NCI-H2196 (cell line): ENCODE measurements around the gene B4GAT1.
"Not testable (repeated sequence)": the region's sequence is repeated elsewhere in the genome, so short reads cannot be mapped to it uniquely, and the experiment has no call there.

Source experiments
- DNase-seq: peaks from one replicate; lab custom pipeline; 2025; ENCODE audit not compliant: unreplicated experiment; lab: John Stamatoyannopoulos, UW

The B4GAT1 gene

DNA sequence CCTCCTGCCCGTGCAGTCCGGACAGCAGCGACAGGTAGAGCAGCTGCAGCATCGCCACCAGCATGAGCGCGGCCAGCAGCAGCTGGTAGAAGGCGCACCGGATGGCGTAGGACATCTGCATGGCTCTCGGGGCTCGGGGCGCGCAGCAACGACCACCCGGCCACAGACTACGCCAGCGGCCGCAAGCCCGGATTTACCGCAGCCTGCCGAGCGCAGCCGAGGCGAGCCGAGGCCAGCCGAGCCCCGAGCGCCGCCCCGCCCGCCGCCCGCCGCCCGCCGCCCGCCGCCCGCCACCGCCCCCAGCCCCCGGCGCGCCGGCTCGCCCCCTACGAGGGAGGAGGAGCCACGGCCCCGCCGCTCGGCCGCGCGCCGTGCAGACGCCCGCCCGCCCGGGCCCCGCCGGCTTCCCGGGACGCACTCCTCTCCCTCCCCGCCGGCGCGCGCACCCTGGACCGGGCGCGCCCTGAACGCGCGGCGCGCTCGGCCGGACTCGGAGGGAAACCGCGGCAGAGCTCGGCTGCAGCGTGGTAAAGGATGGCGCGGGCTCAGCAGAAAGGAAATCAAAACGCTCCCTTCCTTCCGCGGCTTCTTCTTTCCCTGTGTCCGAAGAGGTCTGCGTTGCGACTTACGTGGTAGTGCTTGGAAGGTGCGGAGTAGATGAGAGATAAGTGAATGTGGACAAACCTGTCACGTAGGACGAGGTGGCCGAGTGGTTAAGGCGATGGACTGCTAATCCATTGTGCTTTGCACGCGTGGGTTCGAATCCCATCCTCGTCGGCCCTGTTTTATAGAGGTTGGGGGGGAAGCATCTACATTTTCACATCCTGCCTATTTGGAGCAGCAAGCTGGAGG is at the start of gene B4GAT1:
B4GAT1 (minus strand) TSS at position 205 of the 852 bp plus-strand sequence; CDS start at position 121, 84 bp downstream.
- peak; percentile 83 for DNase-seq

- DNase-seq: no peak
Observed at GRCh38 chr11:66393954-66394353, 46.5 kb upstream of the B4GAT1 start.

GRCh38 chr11:66391322-66391721 is 43.9 kb upstream of the B4GAT1 start:
- no peak for DNase-seq

DNA sequence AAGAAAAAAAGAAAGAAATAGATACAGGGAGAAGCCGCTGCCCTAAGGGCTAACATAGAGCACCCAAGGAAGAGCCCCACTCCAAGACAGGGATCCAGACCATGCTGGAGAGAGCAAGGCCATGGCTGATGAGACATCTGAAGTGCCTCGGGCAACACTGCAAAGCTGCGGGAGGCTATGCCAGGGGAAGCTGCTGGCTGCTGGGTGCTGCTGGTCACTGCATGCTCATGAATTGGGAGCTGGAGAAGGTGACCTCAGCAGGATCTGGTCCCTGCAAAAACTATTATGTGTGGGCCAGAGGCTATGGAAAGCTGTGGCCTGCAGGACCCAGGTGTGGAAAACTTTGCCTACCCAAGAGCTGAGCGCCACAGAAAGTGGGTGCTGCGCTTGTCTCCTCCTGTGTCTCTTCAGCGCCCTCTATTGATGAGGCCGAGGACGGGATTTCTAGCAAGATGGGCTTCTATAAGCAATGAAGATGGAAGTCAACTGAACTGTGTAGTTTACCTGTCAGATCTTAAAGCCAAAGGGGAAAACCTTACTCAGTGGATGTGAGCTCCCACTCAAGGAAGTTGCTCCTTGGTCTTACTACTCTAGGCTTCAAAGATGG is 41.5 kb upstream of the B4GAT1 start:
- peak; percentile 80 for DNase-seq

- peak; percentile 91 for DNase-seq
Observed at GRCh38 chr11:66386171-66387069, 39.0 kb upstream of the B4GAT1 start.

DNA sequence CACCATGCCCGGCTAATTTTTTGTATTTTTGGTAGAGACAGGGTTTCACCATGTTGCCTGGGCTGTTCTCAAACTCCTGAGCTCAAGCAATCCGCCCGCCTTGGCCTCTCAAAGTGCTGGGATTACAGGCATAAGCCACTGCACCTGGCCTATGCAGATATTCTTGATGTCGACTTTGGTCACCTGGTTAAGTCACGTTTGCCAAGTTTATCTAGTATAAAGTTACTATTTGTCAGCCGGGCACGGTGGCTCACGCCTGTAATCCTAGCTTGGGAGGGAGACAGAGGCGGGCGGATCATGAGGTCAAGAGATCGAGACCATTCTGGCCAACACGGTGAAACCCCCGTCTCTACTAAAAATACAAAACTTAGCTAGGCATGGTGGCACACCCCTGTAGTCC is 36.9 kb upstream of the B4GAT1 start:
- DNase-seq: peak; percentile 64

- DNase-seq: not testable (repeated sequence)
Observed at GRCh38 chr11:66380264-66380663, 32.8 kb upstream of the B4GAT1 start.

DNA sequence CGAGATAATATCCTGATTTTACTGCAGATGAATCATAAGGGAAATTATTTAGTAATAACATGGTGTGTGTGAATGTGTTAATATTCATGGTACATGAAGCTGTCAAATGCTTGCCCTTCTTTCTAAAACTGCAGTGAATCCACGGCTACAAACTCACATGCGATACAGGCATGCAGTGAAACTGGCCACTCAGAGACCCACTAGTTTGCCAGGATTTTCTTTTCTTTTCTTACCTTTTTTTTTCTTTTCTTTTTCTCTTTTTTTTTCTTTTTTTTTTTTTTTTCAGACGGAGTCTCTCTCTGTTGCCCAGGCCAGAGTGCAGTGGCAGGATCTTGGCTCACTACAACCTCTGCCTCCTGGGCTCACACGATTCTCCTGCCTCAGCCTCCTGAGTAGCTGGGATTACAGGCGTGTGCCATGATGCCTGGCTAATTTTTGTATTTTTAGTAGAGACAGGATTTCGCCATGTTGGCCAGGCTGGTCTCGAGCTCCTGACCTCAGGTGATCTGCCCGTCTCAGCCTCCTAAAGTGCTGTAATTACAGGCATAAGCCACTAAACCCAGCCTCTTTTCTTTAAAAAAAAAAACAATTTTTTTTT is 26.4 kb upstream of the B4GAT1 start:
- DNase-seq: not testable (repeated sequence)

- DNase-seq: peak; percentile 17
Observed at GRCh38 chr11:66373265-66373664, 25.8 kb upstream of the B4GAT1 start.

DNA sequence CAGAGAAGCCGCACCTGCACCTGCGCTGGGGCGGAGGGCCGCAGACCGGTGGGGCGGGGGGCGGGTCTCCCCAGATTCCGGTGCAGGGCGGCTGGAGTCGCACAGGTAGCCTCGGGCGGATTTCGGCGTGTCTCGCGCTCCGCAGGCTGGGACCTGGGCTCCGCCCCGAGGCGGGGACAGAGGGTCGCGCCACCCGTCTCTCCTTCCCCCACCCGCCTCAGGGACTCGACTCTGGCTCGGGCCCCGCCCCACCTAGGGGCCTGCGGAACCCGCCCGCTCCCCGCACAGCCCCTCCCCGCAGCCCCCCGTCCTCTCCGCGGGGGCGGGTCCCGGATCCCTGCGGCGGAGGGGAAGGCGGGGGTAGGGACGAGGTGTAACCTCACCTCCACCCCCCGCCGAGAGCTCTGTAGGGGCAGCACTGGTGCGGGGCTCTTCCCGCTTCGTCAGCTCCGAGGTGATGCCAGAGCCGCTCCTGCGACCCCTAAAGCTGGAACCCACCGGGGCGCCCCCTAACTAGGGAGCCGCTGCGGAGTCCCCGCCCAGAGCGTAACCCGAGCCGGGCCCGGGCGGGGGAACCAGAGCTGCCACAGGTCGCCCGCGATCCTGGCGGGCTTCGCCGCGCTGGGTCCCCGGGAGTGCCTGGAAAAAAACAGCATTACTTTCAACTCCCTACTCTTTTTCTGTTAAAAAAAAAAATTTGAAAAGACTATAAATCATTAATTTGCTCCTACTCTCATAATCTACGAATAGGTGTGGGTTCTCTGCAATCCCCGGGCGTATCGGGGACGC is 24.4 kb upstream of the B4GAT1 start, which contains the start of gene SLC29A2:
SLC29A2 (minus strand) TSS at position 134 of the 789 bp plus-strand sequence. CDS start 169 bp downstream, outside the sequence.
- peak; percentile 95 for DNase-seq

DNA sequence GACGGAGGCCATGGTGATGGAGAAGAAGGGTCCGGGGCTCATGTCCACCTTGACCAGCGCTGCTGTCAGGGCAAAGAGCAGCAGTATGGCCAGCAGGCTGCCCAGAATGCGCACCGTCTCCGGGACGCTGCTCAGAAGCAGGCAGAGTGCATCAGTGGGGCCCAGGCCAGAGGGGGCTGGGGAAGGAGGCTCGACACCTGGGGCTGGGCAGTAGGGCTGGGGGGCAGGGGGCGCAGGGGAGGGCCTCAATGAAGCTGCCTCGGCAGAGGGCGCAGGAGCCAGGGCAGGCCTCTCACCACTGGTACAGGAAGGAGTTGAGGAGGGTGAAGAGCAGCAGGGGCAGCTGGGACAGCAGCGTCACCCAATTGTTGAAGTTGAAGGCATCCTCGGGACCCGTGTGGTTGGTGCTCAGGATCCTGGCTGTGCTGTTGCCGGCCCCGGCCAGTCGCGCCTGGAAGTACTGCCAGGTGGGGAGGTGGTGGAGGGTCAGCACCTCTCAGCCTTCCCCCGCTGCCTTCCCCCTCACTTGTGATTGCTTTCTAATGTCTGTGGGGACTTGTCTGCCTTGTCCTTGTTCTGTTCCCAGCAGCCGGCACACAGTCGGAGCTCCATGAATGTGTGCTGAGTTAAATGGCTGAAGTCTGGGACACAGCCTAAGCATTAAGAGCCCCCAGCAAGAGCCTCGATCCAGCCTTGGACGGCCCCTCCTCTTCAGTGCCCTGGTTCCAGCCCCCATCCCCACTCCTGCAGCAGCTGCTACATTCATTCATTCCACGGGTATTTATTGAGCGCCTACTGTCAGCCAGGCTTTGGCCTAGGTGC is 21.9 kb upstream of the B4GAT1 start:
- no peak for DNase-seq

- no peak for DNase-seq
Observed at GRCh38 chr11:66368484-66368883, 21.1 kb upstream of the B4GAT1 start.

DNA sequence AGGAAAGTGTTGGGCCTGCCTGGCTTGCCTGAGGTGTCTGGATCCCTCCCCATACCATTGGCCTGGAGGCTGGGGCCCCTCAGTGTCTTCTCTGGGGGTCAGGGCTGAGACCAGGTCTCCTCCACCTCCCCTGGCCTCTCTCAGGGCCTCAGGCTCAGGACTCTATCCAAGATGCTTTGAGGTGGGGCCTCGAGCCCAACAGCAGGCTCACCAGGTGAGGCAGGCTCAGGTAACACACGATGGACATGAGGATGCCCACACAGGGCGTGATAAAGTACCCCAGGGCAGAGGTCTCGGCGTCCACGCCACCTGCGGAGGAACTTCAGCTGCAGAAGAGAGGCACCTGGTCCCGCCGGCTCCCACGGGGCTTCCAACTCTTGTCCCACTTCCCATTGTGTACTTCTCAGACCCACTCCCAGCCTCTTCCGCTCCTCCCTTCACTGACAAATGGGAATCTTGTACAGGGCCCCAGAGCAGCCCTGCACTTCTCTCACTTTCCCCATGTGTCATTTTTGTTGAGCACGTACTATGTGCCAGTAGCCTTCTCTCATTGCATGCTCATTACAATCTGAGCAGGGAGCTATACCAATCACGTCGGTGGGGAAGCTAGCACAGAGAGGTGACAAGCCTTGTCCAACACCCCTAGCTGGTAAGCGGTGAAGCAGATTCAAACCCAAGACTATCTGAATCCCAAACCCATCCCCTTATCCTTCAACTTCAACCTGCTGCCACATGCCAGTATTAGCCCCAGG is 20.3 kb upstream of the B4GAT1 start:
- no peak for DNase-seq

DNA sequence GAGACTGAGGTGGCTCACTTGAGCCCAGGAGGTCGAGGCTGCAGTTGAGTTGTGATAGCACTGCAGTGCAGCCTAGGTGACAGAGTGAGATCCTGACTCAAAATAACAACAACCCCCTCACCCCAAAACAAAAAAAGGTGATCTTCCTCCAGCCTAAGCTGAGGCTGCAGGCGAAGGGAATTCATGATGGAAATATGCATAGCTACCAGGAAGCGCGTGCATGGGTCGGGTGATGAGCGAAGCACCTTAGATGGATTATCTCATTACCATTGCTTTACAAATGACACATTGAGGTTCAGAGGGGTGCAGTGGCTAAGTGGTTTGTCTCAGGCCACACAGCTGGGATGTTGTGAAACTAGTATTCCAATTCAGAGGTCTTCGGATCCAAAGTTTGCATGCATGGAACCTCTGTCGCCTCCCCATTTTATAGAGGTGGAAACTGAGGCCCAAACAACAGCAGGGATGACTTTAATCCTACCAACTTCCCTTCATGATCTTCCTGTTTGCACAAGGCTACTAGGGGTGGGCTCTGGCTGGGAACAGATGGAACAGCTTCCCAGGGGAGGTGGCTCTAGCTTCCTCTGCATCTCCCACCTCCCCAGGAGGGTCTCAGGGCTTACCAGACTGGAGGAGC is 19.5 kb upstream of the B4GAT1 start:
- no peak for DNase-seq

DNA sequence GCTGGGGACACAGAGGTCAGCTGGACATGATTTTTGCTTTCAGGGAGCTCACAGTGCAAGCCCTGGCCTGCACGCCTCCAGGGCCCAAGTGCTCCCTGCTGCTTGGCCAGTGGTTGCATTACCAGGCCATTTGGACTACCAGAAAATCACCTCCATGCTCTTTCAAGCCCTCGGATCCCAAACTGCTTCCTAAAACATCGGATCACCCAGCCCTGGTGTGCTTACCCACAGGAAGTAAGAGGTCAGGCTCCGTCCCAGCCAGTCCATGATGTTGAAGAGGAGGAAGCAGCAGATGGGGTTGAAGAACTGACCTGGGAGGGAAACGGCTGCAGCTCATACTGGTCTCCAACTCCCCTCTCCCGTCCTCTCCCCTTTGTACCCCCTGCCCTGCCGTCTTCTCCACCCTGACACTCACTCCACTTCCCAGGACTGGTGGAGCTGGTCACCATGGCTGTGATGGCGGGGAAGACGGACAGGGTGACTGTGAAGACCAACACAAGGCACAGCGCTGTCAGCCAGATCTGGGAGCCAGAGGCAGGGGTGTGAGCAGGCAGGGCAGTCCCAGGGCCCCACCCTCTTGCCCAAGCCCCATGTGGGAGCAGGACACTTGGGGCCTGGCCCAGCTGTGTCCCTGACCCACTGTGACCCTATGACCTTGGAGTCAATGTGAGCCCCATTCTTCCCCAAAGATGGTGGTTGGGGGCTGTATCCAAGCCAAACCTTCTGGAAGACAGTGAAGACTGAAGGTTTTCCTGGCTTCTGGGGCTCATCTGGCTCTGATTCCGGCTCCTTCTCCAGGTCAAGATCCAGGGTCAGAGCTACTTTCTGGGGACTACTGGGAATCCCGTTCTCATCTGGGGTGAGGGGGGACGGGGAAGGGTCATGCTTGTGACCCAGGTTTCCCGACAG is 18.5 kb upstream of the B4GAT1 start:
- DNase-seq: no peak

DNA sequence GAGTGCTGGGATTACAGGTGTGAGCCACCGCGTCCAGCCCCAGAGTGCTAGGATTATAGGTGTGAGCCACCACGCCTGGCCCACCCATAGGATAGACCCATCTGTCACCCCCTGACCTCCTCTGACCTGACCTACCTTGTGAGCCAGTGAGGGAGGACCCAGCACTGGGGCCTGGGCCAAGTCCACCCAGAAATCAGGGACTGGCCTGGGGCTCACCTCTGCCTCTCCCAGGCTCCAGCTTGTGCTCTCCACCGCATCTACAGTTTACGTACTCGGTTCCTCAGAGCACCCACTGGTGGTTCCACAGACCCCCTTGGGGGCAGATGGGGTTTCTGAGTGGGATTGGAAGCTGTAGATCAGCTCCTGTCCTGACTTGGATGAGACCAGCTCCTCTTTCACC is 17.7 kb upstream of the B4GAT1 start:
- no peak for DNase-seq
